GM19239 (cell line): Measurements from ENCODE around the gene GNG3.
A peak's percentile ranks its signal among the peaks of the same experiment; 100 is the strongest.
"Not testable (repeated sequence)": the region's sequence is repeated elsewhere in the genome, so short reads cannot be mapped to it uniquely, and the experiment has no call there.

Source experiments
- DNase-seq: peaks from one replicate; pipeline ENCODE4 v3.0.0; 2011; ENCODE audit warnings: low spot score; ENCODE audit not compliant: insufficient read length
- FAIRE-seq: peaks from 2 replicates; lab custom pipeline; 2011; peaks lifted over from hg19 to GRCh38; lab: Jason Lieb, UNC

Gene GNG3

DNA sequence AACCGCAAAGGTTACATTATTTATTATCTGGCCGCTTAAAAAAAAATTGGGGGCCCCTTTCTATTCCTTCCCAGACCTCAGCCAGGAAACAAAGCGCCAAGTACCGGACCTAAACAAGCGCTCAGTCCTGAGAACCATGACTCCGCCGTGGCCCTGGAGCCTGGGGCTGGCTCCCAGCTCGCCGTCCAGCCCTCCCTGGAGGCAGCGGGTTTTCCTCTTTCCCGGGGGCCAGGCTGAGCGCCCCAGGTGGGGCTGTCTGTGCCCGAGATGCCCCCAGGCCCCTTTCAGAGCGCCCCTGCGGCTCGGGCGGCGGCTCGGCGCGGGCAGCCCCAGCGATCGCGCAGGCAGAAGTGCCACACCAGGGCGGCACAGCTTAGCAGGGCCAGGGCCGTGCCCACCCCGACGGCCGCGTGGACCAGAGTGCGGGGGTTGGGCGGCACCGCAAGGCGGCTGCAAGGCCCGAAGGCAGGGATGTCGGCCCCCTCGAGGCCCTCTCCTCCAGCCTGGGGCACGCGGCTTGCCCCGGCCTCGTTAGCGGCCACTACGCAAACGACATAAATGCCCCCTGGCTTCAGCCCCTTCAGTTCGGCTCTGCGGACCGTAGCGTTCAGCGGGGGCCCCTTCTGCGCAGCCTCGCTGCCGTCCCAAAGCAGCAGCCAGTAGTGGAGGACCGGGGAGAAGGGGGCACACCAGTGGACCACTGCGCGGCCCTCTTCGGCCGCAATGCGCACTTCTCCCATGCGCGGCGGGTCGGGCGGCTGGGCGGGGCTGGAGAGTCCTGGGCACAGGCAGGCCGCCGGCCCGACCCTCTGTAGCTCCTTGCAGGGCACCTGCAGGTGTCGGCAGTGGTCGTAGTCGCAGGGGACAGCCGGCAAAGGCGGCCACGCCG lies 19.7 kb upstream of the GNG3 start:
- DNase-seq (no peak), FAIRE-seq (no peak)

DNA sequence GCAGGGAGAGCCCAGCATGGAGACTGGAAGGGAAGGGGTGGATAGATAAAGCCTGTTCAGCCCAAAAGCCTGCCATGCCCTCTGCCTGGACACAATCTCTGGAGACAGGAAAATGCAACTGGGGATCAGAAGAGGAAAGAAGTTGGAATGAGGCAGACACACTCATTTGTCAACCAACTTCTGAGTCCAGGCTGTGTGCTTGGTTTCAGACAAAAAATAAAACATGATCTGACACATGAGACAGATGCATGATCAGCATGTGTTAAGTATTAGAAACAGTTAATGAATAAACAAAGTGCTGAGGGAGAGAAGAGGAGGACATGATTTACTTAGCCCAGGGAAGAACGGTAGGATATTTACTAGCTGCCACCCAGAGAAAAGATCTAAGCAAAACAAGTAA lies 19.0 kb upstream of the GNG3 start:
- no peak for DNase-seq
- FAIRE-seq: no peak

DNA sequence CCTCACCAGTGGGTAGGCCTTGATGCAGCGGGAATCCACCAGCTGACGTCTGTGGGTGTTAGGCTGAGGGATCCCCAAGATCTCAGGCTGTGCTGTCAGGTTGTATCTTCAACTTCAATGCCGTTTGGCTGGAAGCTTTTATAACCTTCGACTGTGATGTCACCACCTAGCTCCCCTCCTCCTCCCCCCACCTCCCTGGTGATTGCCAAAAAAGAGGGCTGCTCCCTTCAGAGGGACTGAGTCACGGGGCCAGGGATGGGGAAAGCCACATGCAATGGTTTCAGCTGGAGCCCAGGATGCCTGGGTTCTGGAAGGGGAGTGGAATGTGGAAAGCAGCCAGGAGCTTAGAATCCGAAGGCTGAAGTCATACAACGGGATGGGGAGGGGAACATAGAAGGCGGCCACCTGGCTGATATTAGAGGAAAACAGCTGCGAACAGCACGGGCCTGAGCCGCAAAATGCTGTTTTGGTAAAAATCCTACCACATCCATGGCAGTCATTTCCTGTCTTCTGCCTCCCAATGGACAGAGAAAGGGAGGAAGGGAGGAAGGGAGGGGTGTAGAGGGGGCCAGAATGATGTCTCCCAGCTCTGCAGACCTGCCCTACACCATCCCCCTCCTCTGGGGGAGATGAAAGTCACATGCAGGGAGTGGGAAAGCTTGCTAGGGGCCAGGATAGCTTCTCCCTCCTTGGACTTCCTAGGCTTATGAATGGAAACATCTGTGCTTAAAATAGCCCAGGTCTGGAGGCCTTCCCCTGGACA lies 17.9 kb upstream of the GNG3 start, which contains the start of gene LRRN4CL:
Gene LRRN4CL (minus strand): TSS at position 110 of the 763 bp plus-strand sequence. CDS start 1,022 bp downstream, outside the sequence.
- DNase-seq: no peak
- no peak for FAIRE-seq

DNA sequence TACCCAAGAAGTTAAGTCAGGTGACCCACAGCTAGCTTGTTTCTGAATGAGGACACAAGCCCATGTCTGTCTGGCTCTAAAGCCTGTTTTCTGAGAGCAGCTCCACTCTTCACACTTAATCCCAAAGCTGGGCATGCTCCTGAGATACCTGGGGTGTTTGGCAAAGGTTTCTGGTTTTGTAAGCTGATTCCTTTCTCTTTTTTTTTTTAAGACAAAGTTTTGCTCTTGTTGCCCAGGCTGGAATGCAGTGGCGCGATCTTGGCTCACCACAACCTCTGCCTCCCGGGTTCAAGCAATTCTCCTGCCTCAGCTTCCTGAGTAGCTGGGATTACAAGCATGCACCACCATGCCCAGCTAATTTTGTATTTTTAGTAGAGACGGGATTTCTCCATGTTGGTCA lies 13.9 kb upstream of the GNG3 start:
- DNase-seq, FAIRE-seq: not testable (repeated sequence)

DNA sequence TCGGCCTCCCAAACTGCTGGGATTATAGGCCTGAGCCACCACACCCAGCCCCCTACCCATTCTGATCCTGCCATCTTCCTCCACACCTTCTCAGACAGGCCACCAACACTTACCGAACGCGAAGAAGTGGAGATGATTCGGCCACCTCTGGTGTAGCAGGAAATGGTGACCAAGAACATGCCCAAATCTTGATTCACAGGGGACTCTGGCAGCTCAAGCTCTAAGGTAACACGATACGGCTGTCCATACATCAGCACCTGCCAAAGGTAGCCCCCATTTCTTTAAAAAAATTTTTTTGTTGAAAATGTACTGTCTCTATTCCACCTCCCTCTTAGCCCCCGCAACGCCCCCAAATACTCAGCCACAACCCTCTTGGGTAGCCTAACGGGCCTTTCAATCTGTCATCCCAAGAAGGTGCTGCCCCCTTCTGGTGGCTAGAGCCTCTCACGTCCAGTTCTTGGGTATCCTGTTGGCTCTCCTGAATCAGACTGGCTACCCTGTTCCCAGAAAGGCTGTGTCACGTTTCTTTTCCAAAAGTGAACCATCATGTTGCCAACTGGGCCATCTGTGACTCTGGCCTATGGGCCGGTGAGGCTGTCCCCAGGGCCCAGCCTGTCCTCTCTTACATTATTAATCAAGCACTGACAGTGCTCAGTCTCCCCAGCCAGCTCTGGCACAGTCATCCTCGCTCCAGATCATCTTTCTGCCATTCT lies 12.9 kb upstream of the GNG3 start:
- peak; percentile 81 for DNase-seq

DNA sequence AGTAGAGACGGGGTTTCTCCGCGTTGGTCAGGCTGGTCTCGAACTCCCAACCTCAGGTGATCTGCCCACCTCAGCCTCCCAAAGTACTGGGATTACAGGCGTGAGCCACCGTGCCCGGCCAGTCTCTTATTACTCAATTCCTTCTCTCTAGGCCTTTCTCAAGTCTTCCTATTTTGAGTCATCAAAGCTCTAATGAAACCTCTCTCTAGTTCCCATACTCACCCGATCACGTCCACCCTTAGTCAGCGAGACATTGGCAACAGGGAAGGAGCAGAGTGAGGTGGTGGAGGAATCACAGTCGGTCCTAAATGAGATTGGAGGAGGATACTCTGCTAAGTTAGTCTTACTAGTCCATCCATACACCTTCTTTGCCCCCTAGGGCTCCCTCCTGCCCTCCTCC lies 5.2 kb upstream of the GNG3 start:
- FAIRE-seq: no peak
- no peak for DNase-seq

More for the DNA sequence above, 12.9 kb upstream of the GNG3 start:
- FAIRE-seq: peak; percentile 93

DNA sequence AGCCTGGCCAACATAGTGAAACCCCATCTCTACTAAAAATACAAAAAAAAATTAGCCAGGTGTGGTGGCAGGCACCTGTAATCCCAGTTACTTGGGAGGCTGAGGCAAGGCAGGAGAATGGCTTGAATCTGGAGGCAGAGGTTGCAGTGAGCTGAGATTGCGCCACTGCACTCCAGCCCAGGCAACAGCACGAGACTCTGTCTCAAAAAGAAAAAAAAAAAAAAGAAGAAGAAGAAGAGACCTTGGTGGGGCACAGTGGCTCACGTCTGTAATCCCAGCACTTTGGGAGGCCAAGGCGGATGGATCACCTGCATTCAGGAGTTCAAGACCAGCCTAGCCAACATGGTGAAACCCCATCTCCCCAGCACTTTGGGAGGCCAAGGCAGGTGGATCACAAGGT lies 3.6 kb upstream of the GNG3 start:
- not testable (repeated sequence) for DNase-seq, FAIRE-seq

DNA sequence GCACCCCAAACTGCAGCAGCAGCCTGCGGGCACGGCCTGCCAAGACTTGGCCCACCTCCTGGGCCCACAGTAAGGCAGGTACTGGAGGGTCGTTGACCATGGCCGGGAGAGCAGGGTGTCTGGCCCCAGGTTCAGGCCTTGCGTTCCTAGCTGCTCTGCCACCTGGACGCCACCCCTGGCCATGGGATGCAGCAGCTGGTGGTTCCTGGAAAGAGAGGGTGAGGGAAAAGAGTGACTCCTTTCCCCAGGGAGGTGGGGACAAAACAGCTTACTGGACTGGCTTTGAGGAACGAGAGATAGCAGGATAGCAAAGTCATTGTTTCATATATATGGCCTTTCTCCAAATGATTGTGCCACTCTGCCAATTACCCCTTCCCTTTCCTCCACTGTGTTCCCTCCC lies 2.1 kb upstream of the GNG3 start:
- DNase-seq (no peak), FAIRE-seq (no peak)

DNA sequence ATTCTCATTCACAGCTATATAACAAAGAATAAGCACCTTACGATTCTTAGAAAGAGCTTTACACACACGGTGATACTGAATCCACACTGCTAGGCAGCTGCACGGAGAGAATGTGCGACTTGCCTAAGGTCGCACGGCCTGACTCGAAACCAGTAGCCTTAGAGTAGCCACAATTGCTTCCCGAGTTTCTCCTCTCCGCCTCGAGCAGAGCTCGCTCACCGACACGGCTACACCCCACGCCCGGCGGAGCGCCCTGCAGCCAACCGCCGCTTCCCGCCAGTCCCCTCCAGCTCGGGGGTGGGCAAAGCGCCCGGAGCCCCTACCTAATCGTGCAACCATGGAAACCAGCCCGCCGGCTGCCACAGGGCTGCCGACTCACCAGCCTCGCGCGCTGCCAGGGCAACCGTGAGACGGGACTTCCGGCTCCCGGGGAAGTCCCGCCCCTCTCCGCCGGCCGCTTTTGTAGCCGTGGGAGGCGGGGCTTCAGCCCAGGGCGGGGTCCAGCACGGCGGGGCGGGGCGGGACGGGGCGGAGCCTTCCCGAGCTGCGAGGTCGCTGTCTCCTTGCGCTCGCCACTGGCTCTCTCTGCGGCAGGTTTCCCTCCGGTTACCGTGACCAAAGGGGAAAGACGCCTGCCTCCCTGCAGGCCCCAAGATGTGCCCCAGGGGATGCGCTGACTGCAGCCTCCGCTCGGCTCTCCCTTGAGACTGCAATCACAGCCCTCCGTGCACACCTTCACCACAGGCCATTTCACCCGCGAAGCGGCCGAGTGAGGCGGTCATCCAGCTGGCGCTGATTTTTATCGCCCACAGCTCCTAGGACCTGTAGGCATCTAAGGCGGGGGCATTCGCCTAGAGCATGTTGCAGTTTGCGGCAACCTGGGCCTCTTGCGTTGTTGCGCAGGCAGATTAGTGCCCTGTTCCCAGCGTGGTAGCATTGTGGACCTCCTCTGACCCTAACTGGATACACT lies 1.3 kb upstream of the GNG3 start:
- FAIRE-seq: peak; percentile 53
- DNase-seq: peak; percentile 81

DNA sequence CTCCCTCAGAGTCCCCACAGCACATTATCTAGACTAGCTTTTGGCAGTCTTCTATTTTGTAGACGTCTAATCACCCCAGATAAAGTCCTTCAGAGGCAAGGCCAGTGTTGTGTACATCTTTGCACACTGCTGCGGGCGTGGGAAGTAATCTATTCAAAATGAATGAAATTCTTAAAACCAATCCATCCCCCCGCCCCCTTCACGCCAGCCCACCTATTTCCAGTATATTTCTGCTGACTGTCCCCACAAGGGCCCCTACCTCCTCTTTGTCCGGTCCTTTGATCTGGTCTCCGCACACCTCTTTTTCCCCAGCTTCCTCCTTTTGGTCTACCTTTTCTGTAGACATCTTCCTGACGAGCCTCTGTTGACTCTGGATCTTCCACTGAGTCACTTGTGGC lies 627 bp upstream of the GNG3 start:
- DNase-seq: no peak
- FAIRE-seq: no peak

DNA sequence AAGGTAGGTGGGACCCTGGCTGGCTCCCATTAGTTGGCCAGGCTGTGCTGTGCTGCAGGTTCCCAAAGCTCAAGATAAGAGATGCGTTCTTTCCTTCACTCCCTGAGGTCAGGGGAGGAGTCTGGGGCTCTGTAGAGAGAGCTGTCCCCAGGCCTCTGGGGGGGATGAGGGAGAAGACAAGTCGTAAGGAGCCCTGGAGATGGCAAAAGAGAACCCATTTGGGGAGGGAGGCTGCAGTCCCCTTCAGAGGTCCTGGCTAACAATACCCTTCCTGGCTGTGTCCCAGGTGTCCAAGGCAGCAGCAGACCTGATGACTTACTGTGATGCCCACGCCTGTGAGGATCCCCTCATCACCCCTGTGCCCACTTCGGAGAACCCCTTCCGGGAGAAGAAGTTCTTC lies 916 bp downstream of the GNG3 start:
- no peak for FAIRE-seq

DNA sequence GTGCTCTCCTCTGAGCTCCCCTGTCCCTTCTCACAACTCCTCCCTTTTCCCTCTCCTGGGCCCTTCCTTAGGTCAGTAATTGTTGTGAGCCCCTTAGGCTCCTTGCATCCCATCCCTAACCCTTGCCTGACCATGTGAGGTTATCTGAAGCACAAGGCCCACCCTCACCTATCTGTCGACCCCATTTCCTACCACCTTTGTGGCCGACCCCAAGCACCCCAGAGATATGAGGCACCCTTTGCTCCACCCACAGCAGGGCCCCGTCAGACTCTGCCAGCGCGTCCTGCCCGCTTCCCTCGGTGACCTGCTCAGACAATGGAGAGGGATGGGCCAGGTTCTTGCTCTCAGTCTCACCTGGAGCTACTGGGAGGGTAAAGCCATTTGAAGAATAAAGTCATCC lies 1.3 kb downstream of the GNG3 start:
- no peak for DNase-seq
- no peak for FAIRE-seq

More for the DNA sequence above, 916 bp downstream of the GNG3 start:
- DNase-seq: no peak

DNA sequence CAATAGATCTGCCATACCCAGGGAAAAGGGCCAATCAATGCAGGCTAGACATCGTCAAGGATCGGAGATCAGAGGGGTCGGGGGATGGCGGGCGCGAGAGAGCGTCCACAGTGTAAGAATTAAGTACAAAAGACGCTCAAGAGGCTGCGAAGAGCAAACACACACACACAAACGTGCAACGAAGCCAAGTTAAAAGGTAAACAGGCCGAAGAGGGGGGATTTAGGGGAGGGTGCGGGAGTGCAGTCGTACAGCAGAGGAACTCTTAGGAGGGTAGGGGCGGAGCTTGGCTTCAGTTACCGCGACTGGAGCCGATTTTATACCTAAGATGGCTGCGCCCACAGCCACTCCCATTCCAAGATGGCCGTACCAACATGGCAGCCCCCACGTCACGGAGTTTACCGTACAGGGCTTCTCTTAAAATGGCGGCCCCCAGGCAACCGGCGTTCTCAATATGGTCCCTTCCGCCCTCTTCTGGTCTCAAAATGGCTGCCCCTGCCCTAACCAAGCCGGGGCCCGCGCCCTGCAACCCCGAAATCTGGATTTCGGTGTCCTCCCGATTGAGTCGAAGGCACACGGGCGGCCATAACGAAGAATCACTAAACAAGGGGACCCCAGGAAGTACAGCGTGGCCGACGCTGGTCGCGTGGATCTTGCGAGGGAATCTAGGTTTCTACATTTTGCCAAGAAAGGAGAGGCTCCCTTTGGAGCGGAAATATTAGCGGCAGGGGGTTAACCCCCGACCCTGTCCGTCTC lies 1.9 kb downstream of the GNG3 start:
- peak; percentile 91 for FAIRE-seq

DNA sequence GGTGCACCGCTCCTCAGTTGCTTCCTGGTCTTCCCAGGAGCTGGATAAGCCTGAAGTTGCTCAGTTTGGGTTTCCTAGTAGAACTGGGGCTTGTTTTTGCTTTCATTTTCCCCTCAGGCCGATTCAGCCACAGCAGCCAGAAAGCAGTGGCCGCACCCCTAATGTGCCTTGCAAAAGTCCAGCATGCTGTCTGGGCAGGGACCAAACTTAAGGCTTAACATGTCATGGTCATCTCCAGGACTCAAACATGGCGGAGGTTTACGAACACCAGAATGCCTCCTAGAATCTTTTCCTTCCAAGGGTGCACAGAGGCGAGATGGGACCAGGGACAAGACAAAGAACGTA lies 2.5 kb downstream of the GNG3 start:
- DNase-seq (no peak), FAIRE-seq (no peak)

More for the DNA sequence above, 1.9 kb downstream of the GNG3 start:
- peak; percentile 77 for DNase-seq

DNA sequence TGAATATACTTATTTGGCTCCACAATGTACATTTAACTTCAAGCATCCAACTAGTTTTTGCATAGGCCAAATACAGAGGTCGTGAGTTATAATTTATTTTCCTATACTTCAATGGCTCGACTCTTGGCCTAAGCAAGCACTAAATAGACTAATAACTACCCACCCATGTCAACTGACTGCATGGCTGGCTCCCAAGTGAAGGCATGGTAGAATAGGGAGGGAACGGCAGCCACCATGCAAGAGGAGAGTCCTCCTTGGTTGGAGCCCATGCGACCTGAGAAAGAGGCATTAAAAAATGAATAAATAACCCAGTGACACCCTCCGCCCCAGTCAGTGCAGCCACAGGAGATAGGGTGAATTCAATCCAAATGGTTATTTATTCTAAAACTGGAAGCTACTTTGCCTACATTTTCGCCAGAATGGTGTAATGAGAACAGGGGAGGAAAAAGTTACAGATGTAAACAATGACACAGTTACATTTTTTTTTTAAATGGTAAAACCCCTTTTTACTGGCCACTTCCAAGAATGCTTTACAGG lies 4.9 kb downstream of the GNG3 start:
- no peak for FAIRE-seq
- no peak for DNase-seq

DNA sequence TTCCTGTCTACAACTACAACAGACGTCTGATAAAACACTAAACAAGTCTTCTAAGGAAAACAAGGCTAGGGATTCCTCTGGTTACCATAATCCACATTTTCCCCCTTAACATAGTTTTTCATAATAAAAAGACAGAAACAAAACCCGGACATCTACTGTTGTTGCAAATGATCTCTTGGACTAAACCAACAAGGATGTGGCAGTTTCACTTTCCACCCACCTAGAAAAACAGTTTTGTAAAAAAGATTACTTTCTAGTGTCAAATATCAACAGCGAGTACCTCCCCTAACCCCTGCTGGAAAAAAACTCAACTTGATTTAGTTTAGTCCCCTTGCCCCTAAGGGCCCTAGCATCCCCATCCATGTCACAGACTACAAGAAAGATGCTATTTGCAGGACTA lies 5.4 kb downstream of the GNG3 start:
- DNase-seq (no peak), FAIRE-seq (peak; percentile 14)

DNA sequence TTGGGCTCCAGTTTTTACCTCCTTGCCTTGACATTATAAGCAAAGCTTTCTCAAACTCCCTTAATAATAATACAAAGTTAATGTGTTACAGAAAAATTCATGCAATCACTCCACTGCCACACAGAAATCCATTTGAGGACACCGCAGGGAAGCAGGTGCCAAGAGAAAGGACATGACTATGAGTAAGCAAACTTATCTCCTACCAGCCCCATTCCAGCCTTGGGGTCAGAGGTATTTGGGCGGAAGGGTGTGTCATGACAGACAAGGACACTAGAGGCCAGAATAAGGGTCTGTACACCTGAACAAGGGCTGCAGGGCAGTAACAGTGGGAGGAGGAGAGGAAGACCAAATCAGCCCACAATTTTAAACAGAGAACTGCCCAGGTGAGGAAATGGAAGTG lies 5.9 kb downstream of the GNG3 start:
- no peak for FAIRE-seq

More for the DNA sequence above, 5.9 kb downstream of the GNG3 start:
- no peak for DNase-seq
